Urothelium cell line (cell line): Measurements from ENCODE around the gene SH3RF3.
"Not testable (repeated sequence)": the region's sequence is repeated elsewhere in the genome, so short reads cannot be mapped to it uniquely, and the experiment has no call there.

Experiments
- DNase-seq: peaks from one replicate; pipeline ENCODE4 v3.0.0; 2011; ENCODE audit warnings: low spot score, mixed read lengths
- FAIRE-seq: peaks from 2 replicates; lab custom pipeline; 2011; peaks lifted over from hg19 to GRCh38; lab: Jason Lieb, UNC

The SH3RF3 gene

DNA sequence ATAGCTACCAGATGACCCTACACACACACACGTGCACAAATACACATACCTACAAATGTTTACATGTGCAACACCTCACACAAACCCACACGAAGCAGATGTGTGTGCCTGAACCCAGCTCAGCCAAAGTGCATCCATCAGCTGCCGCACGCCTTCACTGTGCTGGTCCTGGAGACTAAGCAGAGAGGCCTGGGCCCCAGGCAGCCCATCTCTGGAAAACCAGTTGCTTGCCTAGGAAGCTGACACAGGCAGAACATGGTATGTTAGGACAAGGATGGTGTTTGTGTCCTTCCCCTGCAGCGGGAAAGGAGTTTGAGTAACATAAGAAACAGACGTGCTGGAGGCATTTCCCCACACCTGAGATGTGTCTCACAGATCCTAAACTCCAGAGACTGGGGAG, 398.1 kb downstream of the SH3RF3 start:
- DNase-seq, result no peak
- FAIRE-seq, result no peak

DNA sequence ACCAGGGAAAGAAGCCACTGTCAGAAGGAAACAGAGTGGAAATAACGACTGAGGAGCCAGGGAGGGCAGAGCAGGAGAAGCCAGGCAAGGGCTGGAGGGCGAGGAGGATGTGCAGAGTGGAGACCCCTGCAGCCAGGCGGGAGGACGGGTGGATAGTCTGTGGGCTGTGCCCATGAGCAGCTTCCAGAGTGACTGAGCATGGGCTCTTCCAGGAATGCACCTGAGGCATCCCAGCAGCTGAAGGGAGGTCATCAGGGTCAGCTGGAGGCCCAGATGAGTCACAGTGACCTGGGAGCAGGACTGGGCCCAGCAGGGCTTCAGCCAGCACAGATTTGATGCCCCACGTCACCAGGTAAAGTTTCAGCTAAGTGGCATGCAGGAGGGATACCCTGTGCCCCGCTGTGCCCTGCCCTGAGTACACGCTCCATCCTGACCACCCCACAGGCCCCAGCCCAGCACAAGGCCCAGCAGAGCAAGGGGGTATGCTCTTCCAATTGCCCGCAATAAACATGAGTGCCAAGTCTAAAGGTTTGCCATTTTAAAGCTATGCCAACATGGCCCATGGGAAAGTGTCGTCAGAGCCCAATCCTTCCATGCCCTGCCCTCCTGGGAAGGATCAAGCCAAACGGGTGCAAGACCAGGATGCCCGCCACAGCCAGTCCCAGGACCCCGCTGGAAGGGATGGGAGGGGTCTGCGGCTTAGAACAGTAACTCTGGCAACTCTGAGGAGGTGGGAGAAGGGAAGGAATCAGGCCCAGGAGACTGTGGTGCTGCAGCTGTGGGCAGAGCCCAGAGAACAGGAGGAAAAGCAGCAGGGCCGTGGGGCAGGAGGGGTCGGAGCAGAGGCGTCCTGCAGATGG, 399.1 kb downstream of the SH3RF3 start:
- FAIRE-seq (no peak), DNase-seq (no peak)

GRCh38 chr2:109528811-109529501, 400.0 kb downstream of the SH3RF3 start:
- FAIRE-seq (no peak), DNase-seq (no peak)

GRCh38 chr2:109529532-109530449, 400.8 kb downstream of the SH3RF3 start:
- DNase-seq (no peak), FAIRE-seq (peak; percentile 52)

DNA sequence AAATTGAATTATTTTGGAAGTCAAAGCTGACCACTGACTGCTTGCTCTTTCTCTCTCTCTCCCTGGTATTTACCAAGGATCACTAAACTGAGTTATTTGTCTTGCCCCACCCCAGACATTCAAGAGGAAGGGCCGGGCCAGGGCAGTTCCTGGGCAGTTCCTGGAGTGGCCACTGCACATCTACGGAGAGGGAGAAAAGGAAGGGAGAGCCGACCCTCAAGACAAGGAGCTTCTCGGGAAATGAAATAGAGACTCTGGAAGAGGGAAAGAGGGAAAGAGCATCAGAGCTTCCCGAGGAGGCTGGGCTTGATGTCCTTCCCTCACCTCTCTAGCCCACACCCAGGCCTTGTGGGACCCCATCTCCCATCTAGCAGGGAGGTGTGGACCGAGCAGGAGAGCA, 401.7 kb downstream of the SH3RF3 start:
- no peak for DNase-seq
- no peak for FAIRE-seq

DNA sequence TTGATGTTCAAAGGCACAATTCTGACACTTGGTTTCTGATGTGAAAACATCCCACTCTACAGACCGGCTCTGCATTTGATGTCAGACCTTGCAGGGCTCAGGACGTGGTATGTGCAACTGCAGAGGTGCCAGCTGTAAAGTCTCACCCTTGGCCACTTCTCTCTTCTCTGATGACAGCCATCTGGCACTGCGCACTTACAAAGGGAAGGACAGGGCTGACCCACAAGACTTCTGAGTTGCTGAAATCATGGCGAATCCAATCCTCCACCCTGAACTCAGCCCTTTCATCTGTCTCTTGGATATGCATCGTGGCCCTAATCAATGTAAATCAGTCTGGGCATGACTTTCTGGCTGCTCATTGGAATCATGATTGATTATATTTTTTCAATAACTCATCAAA, 402.2 kb downstream of the SH3RF3 start:
- FAIRE-seq (no peak), DNase-seq (no peak)

DNA sequence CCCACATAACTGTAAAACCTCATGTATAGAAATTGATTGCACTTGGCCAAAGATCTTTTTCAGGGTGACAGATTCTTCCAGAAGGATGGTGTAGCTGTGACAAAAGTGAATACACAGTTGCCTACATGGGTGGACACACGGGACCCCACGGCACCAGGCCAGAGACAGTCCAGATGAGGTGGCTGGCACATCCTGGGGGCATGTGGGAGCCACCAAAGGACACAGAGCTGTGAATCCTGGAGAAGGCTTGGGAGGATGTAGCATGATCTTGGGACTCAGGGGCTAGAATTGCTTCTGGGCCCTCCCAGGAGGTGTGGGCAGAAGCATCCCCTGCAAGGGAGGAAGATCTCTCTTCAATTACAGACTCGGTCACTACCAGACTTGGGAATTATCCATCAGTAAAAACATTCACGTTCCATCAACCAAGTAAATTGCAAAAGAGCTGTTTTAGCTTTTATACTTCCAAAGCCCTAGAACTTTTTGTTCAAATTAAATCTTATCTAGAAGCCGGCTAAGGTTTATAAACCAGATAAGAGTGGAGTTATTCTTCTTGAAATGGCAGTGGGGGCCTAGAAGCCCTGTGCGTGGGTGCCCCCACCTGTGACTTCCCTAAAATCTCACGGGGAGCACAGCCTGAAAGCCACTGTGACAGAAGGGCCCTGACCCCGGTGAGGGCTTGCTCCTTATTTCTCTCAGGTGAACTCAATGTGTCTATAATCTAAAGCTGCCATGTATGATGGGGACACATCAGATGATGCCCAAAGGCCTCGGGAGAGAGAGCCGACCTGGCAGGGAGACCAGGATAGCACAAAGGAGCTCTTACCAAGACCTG, 403.1 kb downstream of the SH3RF3 start:
- no peak for DNase-seq
- no peak for FAIRE-seq

DNA sequence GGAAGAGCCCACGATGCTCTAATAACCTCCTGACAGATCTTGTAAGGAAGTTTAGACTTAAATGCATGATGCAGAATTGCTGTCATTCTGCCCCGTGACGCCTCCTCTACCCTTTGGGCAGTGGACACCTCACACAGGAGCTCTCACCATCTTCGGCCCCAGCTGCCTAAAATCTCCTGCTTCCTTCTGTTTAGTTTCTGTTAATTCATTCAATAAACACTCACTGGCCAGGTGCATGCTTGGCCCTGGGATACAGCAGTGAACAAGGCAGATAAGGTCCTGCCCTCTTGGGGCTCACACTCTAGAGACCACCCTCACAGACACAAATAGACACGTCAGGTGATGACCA, 403.7 kb downstream of the SH3RF3 start:
- FAIRE-seq (no peak), DNase-seq (no peak)

- FAIRE-seq, result no peak
- no peak for DNase-seq
Observed at GRCh38 chr2:109533823-109534222, 404.8 kb downstream of the SH3RF3 start.

GRCh38 chr2:109535217-109535946, 406.4 kb downstream of the SH3RF3 start:
- DNase-seq, result no peak
- FAIRE-seq, result no peak

- DNase-seq, FAIRE-seq: not testable (repeated sequence)
Observed at GRCh38 chr2:109536556-109536955, 407.6 kb downstream of the SH3RF3 start.

GRCh38 chr2:109537565-109538222, 408.7 kb downstream of the SH3RF3 start:
- no peak for FAIRE-seq

DNA sequence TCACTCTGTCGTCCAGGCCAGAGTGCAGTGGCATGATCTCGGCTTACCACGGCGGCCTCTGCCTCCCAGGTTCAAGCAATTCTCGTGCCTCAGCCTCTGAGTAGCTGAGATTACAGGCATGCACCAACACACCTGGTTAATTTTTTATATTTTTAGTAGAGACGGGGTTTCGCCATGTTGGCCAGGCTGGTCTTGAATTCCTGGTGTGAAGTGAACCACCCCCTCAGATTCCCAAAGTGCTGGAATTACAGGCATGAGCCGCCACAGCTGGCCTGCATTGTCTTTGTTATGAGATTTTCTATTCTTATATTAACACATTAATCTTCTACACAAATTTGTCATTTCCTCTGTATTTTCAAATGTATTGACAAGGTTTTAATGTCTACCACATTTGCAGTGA, 409.5 kb downstream of the SH3RF3 start:
- no peak for FAIRE-seq
- no peak for DNase-seq

More at GRCh38 chr2:109537565-109538222, 408.7 kb downstream of the SH3RF3 start:
- DNase-seq, result no peak

- FAIRE-seq (peak; percentile 13), DNase-seq (no peak)
Observed at GRCh38 chr2:109542384-109542783, 413.4 kb downstream of the SH3RF3 start.

DNA sequence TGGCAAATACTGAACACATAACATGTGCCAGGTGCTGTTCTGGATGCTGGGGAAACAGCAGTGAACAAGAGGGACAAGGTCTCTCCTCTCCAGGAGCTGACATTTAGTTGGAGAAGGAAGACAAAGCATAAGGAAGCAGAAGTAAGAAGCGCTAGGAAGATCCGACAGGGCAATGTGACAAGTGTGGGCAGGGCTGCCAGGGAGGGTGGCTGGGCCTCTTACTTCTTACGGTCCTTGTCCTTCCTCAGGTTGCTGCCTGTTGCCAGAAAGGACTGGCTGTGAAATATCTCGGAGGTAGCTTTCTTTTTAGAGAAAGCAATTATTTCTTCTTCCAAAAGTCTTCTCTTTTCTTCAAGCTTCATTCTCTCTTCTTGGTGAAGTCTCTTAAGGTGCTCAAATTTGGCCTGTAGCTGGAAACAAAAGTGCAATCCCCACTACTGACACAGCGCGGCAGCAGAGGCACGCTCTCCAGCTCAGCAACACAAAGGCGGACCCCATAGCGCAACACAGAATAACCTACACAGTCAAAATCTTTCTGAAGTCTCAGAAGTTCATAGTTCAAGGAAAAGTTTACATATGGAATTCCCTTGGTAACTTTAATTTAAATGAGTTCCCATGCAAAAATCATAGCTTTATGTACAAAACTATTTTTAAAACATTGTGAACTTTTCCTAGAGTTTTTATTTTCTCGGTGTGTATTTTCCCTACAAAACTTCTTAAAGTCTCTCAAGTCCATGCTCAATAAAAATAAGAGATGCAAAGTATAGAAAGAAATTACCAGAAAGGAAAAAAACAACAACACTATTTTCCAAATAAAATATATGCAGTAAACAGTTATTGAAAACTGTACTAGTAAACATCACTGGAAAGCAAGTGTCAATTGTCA, 417.1 kb downstream of the SH3RF3 start:
- peak; percentile 59 for DNase-seq

DNA sequence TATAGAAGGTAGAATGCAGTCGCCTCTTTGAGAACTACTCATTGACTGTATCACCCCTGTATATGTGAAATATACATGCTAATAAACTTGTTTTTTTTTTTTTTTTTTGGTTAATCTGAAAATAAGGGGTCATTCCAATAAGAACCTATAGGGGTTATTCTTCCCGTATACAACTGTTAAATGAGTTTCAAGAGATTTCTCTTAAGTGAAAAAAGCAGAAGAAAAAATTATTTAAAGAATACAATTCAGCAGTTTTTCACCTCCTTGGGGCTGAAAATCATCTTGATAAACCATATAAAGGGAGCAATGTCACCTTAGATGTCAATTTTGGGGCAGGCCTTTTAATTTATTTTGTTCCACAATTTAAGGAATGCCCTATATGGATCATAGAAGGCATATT, 418.3 kb downstream of the SH3RF3 start:
- DNase-seq (no peak), FAIRE-seq (no peak)

More for the DNA sequence above, 417.1 kb downstream of the SH3RF3 start:
- peak; percentile 86 for FAIRE-seq

DNA sequence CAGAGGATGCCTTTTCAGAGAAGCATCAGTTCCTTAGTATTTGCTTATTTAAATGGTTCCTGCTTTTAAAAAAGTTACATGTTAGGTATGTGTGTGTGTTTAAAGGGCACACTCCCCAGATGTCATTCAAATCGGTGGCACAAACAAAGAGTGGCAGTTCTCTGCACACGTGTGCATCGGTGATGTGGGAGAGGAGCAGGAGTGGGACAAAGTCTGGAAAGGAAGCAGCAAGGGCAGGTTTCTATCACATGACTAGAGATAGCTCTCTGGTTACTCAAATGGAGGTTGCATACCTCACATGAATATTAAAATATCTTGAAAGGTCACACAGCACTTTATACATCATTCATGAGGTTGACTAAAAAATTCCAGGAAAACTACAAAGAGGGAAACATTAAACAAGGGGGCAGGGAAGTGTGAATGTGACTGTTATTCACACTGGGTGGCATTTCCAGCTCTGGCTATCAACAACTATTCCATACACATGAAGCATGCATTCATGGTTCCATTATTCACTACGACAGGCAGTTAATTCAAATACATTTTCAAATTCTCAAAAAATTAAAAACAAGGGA, 420.1 kb downstream of the SH3RF3 start:
- FAIRE-seq (no peak), DNase-seq (no peak)
